Right lobe of liver (tissue), 4 donors: Measurements from ENCODE around the gene PPFIBP1.

ENCODE experiments used
- CTCF ChIP-seq, 4 donors: fragments of 200-600 bp in 3 of 4; fragments of 450-650 bp in 1 of 4; IDR thresholded peaks; one replicate each; pipeline versions ENCODE4 v1.5.1 to v1.8.0; 2016 to 2022; ENCODE audit warnings: antibody characterized with exemption in 4 of 4, mild to moderate bottlenecking in 2 of 4
- POLR2A ChIP-seq: fragments of 450-650 bp; IDR thresholded peaks from one replicate; pipeline ENCODE4 v1.6.1; 2017; ENCODE audit warnings: antibody characterized with exemption, mild to moderate bottlenecking
- donor health status: DM: no; HTN: no; CAD: no.
- donor health status: DM: no; HTN: no; CAD: no.
- donor health status: DM: no; HTN: yes; CAD: no.

GRCh38 chr12:27639265-27639664 is 115.3 kb downstream of the PPFIBP1 start:
- TF ChIP-seq CTCF (IDR thresholded peaks at IDR 0.05) (no peak), POLR2A (no peak)
